Loucy (cell line): Measurements from ENCODE around the gene SDCCAG8.

Source experiments
- H2AFZ ChIP-seq: fragments of 200-600 bp; sonication (generic); 2 replicates; pipeline ENCODE4 v1.6.0; 2016; ENCODE audit warnings: antibody characterized with exemption, mild to moderate bottlenecking, low read length, moderate library complexity
- H3F3A ChIP-seq: fragments of 200-600 bp; 2 replicates; pipeline ENCODE4 v1.6.0; 2016; ENCODE audit warnings: antibody characterized with exemption, low read depth, mild to moderate bottlenecking
- H3K27me3 ChIP-seq: fragments of 200-600 bp; sonication (generic); 2 replicates; pipeline ENCODE4 v1.6.1; 2014; ENCODE audit warnings: low read length, mild to moderate bottlenecking; ENCODE audit not compliant: insufficient read depth, poor library complexity, severe bottlenecking
- H3K36me3 ChIP-seq: fragments of 200-600 bp; sonication (generic); 2 replicates; pipeline ENCODE4 v1.6.1; 2016; ENCODE audit warnings: low read length; ENCODE audit not compliant: insufficient read depth
- H3K4me1 ChIP-seq: fragments of 200-600 bp; sonication (generic); 2 replicates; pipeline ENCODE4 v1.5.1; 2014; ENCODE audit warnings: low read length, mild to moderate bottlenecking; ENCODE audit not compliant: insufficient read depth, poor library complexity, severe bottlenecking
- H3K4me2 ChIP-seq: fragments of 200-600 bp; sonication (generic); 2 replicates; pipeline ENCODE4 v1.6.0; 2014; ENCODE audit warnings: antibody characterized with exemption, low read length, low read depth, mild to moderate bottlenecking; ENCODE audit not compliant: poor library complexity, severe bottlenecking
- H3K4me3 ChIP-seq: fragments of 200-600 bp; sonication (generic); 2 replicates; pipeline ENCODE4 v1.5.1; 2014; ENCODE audit warnings: low read length, mild to moderate bottlenecking, mixed read lengths; ENCODE audit not compliant: poor library complexity, severe bottlenecking
- H3K79me2 ChIP-seq: fragments of 200-600 bp; sonication (generic); 2 replicates; pipeline ENCODE4 v1.6.1; 2014; ENCODE audit warnings: low read length; ENCODE audit not compliant: insufficient read depth
- H3K9ac ChIP-seq: fragments of 200-600 bp; sonication (generic); 2 replicates; pipeline ENCODE4 v1.6.0; 2014; ENCODE audit warnings: mild to moderate bottlenecking, low read depth, low read length, moderate library complexity; ENCODE audit not compliant: poor library complexity, severe bottlenecking
- H3K9me2 ChIP-seq: fragments of 200-600 bp; sonication (generic); replicated peaks from 2 replicates; pipeline ENCODE4 v1.6.1; 2016; ENCODE audit warnings: low read depth, low read length, mixed read lengths
- H3K9me3 ChIP-seq: fragments of 200-600 bp; sonication (generic); 2 replicates; pipeline ENCODE4 v1.6.1; 2014; ENCODE audit warnings: mild to moderate bottlenecking, antibody characterized with exemption, low read length, low read depth; ENCODE audit not compliant: insufficient read depth
- H4K20me1 ChIP-seq: fragments of 200-600 bp; sonication (generic); 2 replicates; pipeline ENCODE4 v1.6.0; 2014; ENCODE audit warnings: antibody characterized with exemption, low read length, mild to moderate bottlenecking; ENCODE audit not compliant: insufficient read depth, poor library complexity, severe bottlenecking
- EZH2phosphoT487 ChIP-seq: fragments of 200-600 bp; IDR thresholded peaks from 2 replicates; pipeline ENCODE4 v1.6.1; 2018; ENCODE audit warnings: antibody characterized with exemption, mild to moderate bottlenecking, moderate library complexity, borderline replicate concordance
- TF ChIP-seq, protein P1 (sequence below): fragments of 200-600 bp; sonication (generic); conservative IDR thresholded peaks from 2 replicates; pipeline ENCODE4 v1.5.1; 2014; ENCODE audit warnings: mild to moderate bottlenecking, antibody characterized with exemption, low read length

SDCCAG8 gene

DNA sequence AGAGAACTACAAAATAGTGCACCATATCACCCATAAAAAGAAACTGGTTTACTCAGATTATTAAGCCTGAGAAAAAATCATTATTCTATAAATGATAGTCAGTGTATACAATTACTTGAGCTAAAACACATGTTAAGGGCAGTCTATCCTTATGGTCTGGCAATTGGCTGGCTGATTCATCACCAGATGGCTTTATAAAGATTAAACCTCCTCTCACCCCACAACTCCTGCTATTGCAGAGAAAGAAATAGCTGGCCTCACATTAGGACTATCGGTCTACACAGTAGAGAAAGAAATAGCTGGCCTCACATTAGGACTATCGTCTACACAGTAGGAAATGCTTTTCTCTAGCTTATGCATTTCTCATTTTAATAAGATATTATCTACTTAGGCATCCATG is 21.9 kb upstream of the SDCCAG8 start:
- peaks cover 13% of the 10 kb centered on the region; the same call in 1 of the 2 replicates for H3K9me3 ChIP-seq
- H2AFZ ChIP-seq = no peak overlapping the region
- H3K27me3 ChIP-seq = no peaks in the 10 kb centered on the region
- H3K9ac ChIP-seq = no peak overlapping the region
- H3K9me2 ChIP-seq = no peaks in the 10 kb centered on the region
- H3K79me2 ChIP-seq = peaks cover 97% of the 10 kb centered on the region
- H3K36me3 ChIP-seq = peaks cover 31% of the 10 kb centered on the region; the same call in 1 of the 2 replicates
- TF ChIP-seq EZH2phosphoT487 = no peak
- TF ChIP-seq, protein P1, sequence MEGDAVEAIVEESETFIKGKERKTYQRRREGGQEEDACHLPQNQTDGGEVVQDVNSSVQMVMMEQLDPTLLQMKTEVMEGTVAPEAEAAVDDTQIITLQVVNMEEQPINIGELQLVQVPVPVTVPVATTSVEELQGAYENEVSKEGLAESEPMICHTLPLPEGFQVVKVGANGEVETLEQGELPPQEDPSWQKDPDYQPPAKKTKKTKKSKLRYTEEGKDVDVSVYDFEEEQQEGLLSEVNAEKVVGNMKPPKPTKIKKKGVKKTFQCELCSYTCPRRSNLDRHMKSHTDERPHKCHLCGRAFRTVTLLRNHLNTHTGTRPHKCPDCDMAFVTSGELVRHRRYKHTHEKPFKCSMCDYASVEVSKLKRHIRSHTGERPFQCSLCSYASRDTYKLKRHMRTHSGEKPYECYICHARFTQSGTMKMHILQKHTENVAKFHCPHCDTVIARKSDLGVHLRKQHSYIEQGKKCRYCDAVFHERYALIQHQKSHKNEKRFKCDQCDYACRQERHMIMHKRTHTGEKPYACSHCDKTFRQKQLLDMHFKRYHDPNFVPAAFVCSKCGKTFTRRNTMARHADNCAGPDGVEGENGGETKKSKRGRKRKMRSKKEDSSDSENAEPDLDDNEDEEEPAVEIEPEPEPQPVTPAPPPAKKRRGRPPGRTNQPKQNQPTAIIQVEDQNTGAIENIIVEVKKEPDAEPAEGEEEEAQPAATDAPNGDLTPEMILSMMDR = no peak
- no peaks in the 10 kb centered on the region for H3F3A ChIP-seq
- H3K4me3 ChIP-seq = no peak overlapping the region
- no peak overlapping the region for H3K4me2 ChIP-seq
- H4K20me1 ChIP-seq = peaks cover 69% of the 10 kb centered on the region
- no peaks in the 10 kb centered on the region for H3K4me1 ChIP-seq

GRCh38 chr1:243234978-243235647 is 20.7 kb upstream of the SDCCAG8 start:
- H4K20me1 ChIP-seq = peaks cover 73% of the 10 kb centered on the region
- H3K4me2 ChIP-seq = no peak overlapping the region
- no peak overlapping the region for H3K4me3 ChIP-seq
- peaks cover 97% of the 10 kb centered on the region for H3K79me2 ChIP-seq
- H2AFZ ChIP-seq = no peak overlapping the region
- H3K9me3 ChIP-seq = peaks cover 11% of the 10 kb centered on the region; the same call in 1 of the 2 replicates
- no peak for TF ChIP-seq EZH2phosphoT487
- TF ChIP-seq, protein P1 = no peak
- H3K9me2 ChIP-seq = no peaks in the 10 kb centered on the region
- H3F3A ChIP-seq = no peaks in the 10 kb centered on the region
- no peak overlapping the region for H3K9ac ChIP-seq
- H3K27me3 ChIP-seq = no peaks in the 10 kb centered on the region
- no peaks in the 10 kb centered on the region for H3K4me1 ChIP-seq
- peaks cover 31% of the 10 kb centered on the region; the same call in 1 of the 2 replicates for H3K36me3 ChIP-seq

- TF ChIP-seq, protein P1 = no peak
- TF ChIP-seq EZH2phosphoT487 = no peak
- Histone ChIP-seq H3K9ac (no peak overlapping the region), H3K36me3 (peaks cover 30% of the 10 kb centered on the region; the same call in 1 of the 2 replicates), H3K9me3 (no peaks in the 10 kb centered on the region; the same call in 1 of the 2 replicates), H3F3A (no peaks in the 10 kb centered on the region), H3K4me1 (no peaks in the 10 kb centered on the region), H4K20me1 (peaks cover 65% of the 10 kb centered on the region), H3K4me2 (no peak overlapping the region), H2AFZ (no peak overlapping the region), H3K4me3 (no peak overlapping the region), H3K9me2 (no peaks in the 10 kb centered on the region), H3K79me2 (peaks cover 97% of the 10 kb centered on the region), H3K27me3 (no peaks in the 10 kb centered on the region)
Measured at GRCh38 chr1:243236604-243237252, 19.1 kb upstream of the SDCCAG8 start.
